ENCODE results near the gene NLRP9. TPM values are rescaled to one million over a fixed set of nuclear protein-coding genes. Genes with fewer than 3 reads are reported as not detected.

Gene NLRP9
- total RNA-seq, 1 donor from 2014 or later, result not detected

DNA sequence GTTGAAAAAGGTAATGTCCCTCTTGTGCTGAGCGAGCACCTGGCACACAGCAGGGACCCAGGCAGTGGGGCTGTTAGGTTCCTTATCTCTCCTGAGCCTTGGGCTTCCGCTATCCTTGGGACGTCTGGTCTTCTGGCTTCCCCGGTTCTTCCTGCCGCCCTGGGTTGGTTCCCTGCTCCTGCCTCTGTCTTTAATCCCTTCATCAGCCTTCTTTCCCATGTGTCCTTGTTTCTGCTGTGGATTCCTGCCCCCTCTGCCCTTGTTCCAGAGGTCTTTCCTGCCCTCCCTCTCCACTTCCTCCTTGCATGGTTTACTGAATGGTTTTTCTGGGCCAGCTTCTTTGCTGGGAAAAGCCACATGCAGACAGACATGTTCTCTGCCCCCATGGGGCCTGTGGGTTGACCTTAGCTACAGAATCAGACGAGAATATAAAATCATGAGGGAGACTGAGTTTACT is 60.6 kb downstream of the NLRP9 start:
- intact Hi-C loops (cut with DNase I), result no loop called here
- DNase-seq (no peak), ATAC-seq (ENCODE audit: poor library complexity) (no peak)

GRCh38 chr19:55676889-55677505 is 61.2 kb downstream of the NLRP9 start:
- DNase-seq (no peak), ATAC-seq (ENCODE audit: poor library complexity) (no peak)
- intact Hi-C loops (cut with DNase I), result no loop called here

DNA sequence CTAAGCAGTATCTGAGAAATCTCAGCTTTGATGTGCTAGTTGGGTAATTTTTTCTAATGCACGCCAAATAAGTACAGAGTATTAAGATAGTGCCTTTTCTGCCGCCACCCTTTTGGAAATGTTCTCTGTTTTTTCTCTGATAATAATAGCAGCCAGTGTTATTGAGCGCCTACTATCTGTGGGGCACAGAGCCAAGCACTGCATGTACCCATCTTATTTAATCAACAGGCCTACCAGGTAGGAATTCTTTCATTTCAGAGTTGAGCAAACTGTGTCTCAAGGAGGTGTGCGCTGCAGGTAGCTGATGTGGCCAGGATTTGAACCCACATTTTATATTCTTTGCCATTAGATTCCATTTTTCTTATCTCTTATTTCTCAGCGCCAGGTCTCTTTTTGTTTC is 61.8 kb downstream of the NLRP9 start:
- intact Hi-C loops (cut with DNase I), result no loop called here
- ATAC-seq (ENCODE audit: poor library complexity), result peak; percentile 10

DNA sequence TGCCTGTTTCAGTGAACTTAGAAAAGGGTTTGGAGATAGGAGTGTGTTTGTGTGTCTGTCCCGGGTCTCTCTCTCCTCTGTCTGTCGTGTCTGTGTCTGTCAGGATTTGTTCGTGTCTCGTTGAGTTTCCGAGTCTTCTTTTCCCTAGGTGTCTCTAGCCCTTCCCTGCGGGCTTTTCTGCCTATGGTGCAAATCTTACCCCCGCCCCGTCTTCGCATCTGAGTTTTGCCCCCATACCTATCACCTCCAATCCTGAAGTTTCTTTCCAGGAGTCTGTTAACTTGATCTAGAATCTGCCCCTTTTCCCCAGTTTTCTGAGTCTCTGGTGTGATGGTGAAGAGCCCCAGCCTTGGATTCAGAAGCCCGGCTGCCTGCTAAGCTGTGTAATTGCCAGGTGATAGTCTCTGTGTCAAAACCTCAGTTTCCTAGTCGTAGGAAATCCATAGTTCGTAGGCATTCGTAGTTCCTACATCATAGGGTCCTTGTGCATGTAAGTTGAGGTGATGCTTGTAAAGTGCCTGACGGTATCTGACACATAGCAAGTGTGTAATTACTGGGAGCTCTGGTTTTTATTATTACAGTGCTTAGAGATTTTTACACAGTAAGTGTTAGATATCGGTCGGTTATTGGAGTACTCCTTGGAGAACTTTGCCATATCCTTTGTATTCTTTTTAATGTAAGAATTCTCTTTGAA is 62.4 kb downstream of the NLRP9 start:
- intact Hi-C loops (cut with DNase I), result no loop called here
- no peak for DNase-seq

More for the DNA sequence above, 61.8 kb downstream of the NLRP9 start:
- no peak for DNase-seq

DNA sequence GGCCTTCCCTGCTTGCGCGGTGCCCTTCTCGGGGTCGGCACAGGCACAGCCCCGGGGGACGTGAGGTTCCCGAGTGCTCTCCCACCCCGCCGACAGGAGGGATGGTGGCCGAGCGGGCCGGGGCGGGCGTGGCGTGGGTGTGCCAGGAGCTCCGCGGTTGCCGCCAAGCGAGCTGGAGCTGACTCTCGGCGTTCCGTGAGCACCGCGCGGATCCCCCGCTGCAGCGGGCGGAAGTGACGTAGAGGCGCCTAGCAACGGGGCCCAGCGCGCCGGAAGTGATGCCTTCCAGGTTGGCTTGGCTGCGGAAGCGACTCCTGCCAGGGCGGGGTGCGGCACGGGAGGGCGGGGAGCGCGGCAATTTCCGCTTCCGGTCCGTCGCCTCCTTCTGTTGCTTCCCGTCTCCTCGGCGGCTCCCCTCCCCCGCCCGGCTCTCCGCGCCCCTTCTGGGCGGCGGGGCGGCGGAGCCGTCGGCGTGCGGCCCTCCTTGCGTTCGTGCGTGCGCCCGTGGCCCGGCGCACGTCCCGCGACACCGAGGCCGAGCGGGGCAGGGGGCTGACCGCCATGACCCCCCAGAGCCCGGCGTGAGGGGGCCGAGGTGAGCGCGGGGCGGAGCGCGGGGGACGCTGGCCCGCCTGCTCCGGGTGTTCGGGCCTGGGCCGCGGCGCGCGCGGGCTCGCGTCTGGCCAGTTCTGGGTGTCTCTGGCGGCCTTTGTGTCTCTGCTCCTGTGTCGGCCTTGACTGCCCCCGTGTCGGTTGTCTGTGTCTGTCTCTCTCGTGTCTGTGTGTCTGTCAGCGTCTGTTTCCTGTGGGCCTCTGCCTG is 63.2 kb downstream of the NLRP9 start, which contains the start of gene EPN1:
TSS of gene EPN1 (plus strand) at position 386 of the 820 bp plus-strand sequence. CDS start 3,402 bp downstream, outside the sequence.
- intact Hi-C loops (cut with DNase I), result no loop called here
- DNase-seq (peak; percentile 98), ATAC-seq (ENCODE audit: poor library complexity) (peak; percentile 92)

More for the DNA sequence above, 62.4 kb downstream of the NLRP9 start:
- no peak for ATAC-seq (ENCODE audit: poor library complexity)

- intact Hi-C loops (cut with DNase I), result no loop called here
- no peak for ATAC-seq (ENCODE audit: poor library complexity)
Observed at GRCh38 chr19:55674459-55674840, 63.8 kb downstream of the NLRP9 start.

DNA sequence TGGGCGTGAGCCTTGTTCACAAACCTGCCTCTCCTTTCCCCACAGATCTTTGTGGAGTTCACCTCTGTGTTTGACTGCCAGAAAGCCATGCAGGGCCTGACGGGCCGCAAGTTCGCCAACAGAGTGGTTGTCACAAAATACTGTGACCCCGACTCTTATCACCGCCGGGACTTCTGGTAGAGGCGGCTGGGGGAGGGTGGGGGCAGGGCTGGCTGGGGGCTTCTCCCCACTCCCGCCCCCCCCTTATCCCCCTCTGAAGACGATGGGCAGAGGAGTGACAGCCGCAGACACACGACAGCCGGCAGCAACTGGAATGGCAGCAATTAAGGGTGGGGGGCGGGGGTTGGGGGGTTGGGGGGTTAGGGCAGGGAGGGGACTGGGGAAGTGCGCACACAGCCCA is 64.3 kb downstream of the NLRP9 start:
- DNase-seq (no peak), ATAC-seq (ENCODE audit: poor library complexity) (no peak)
- intact Hi-C loops (cut with DNase I), result no loop called here

More at GRCh38 chr19:55674459-55674840, 63.8 kb downstream of the NLRP9 start:
- no peak for DNase-seq

DNA sequence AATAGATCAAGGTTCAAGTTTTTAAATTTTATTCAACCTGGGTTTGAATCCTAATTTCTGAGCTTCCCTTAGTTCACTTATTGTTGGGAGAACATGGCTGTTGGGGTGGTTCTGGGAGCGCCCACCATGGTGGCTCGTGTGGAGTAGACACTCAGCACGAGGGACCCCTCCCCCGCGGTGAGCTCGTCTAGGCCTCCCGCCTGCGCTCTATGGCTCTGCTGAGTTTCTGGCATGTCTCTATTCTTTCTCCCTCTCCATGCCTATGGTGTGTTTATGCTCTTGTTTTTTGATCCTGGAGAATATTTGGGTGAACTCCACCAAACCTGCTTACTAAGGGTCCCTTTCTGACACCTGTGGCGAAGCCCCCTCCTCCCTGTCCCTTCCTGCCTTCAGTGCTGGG is 64.7 kb downstream of the NLRP9 start:
- intact Hi-C loops (cut with DNase I), result no loop called here

DNA sequence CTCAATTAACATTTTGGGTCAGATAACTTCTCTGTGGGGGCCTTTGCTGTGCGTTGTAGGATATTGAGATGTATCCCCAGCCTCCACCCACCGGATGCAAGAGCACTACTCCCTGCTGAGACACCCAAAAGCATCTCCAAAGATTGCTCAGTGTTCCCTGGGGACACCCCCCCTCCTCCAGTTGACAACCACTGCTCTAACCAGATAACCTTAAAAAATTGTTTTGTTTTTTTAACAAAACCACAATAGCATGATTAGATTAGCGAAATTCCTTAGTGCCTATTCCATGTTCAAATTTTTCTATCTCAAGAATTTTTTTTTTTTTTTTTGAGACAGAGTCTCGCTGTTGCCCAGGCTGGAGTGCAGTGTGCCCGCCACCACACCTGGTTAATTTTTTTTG is 65.8 kb downstream of the NLRP9 start:
- intact Hi-C loops (cut with DNase I), result no loop called here
- ATAC-seq (ENCODE audit: poor library complexity), result no peak
- DNase-seq, result no peak

More for the DNA sequence above, 64.7 kb downstream of the NLRP9 start:
- ATAC-seq (ENCODE audit: poor library complexity) (no peak), DNase-seq (no peak)

DNA sequence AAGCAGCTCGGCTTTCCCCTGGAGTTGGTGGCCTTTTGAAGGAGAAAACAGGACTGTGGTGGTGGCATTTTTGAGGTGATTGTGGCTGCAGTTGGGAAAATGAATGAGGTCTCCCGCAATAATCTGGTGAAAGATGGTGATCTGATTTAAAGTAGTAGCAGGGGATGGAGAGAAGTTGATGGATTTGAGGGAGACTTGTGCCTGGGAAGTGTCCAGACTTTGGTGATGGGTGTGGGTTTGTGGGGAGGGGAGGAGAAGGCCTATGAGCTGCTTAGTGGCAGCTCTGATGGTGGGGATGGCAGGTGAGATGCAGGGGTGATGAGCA is 67.2 kb downstream of the NLRP9 start:
- DNase-seq (no peak), ATAC-seq (ENCODE audit: poor library complexity) (no peak)
- intact Hi-C loops (cut with DNase I), result no loop called here

GRCh38 chr19:55670280-55671053 is 67.7 kb downstream of the NLRP9 start:
- no peak for DNase-seq
- no peak for ATAC-seq (ENCODE audit: poor library complexity)
- intact Hi-C loops (cut with DNase I), result no loop called here

GRCh38 chr19:55669418-55670279 is 68.6 kb downstream of the NLRP9 start:
- ATAC-seq (ENCODE audit: poor library complexity), result no peak
- intact Hi-C loops (cut with DNase I), result no loop called here
- DNase-seq, result no peak

- DNase-seq, result no peak
Observed at GRCh38 chr19:55668603-55669348, 69.4 kb downstream of the NLRP9 start.

DNA sequence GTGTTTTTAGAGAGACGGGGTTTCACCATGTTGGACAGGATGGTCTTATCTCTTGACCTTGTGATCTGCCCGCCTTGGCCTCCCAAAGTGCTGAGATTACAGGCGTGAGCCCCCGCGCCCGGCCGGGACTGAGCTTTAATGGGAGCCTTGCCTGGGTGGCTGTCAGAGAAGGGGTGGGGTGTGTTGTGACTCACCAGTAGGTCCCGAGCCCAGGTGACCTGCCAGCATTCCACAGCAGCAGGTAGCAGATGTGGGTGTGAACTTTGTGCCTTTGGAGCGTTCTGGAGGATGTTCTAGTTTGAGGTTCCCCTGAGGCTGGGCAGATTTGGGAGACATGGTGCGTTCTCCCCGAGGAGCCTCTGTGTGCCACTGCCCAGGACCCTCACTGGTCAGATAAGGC is 70.2 kb downstream of the NLRP9 start:
- intact Hi-C loops (cut with DNase I), result no loop called here
- ATAC-seq (ENCODE audit: poor library complexity) (no peak), DNase-seq (no peak)

More at GRCh38 chr19:55668603-55669348, 69.4 kb downstream of the NLRP9 start:
- ATAC-seq (ENCODE audit: poor library complexity), result no peak
- intact Hi-C loops (cut with DNase I), result no loop called here

- no peak for ATAC-seq (ENCODE audit: poor library complexity)
- DNase-seq, result no peak
- intact Hi-C loops (cut with DNase I), result no loop called here
Observed at GRCh38 chr19:55667511-55667910, 70.7 kb downstream of the NLRP9 start.

GRCh38 chr19:55667006-55667381 is 71.2 kb downstream of the NLRP9 start:
- intact Hi-C loops (cut with DNase I), result no loop called here
- no peak for ATAC-seq (ENCODE audit: poor library complexity)
- no peak for DNase-seq

DNA sequence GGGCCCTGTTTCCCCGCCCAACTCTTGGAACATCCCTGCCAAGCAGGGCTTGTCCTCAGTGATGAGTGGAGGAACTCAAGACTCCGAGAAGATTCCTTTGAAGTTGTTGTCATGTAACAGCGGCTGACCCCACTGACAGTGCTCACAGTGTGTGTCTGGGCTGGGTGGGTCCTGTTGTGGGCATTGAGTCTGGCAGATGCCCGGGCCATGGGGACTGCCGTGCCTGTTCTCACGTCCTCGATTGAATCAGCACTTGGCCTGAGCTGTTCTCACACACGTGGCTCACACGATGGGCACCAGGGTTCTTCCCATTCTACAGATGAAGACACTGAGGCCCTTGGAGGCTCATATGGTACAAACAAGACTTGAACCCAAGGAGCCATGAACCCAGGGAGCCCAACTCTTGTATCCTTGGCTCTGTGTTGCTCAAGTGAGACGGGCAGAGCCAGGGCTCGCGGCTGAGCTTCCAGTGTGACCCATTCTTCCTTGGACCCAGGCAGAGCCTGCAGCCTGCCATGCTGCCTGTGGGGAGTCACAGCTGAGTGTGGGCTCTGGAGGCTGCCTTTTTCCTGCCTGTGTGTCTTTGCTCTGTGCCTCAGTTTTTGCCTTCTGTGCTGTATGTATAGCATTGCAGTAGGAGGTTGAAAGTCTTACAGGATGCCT is 71.7 kb downstream of the NLRP9 start:
- intact Hi-C loops (cut with DNase I), result no loop called here
- DNase-seq, result no peak

More for the DNA sequence above, 71.7 kb downstream of the NLRP9 start:
- ATAC-seq (ENCODE audit: poor library complexity), result no peak
